HG03378 (cell line): ENCODE data around the gene MICOS13.

Experiments used
- ATAC-seq: cut with Tn5 transposase; IDR thresholded peaks from one replicate; pipeline ENCODE4 v1.9.1; 2021; ENCODE audit warnings: mild to moderate bottlenecking, moderate library complexity; ENCODE audit not compliant: unreplicated experiment

Gene MICOS13

DNA sequence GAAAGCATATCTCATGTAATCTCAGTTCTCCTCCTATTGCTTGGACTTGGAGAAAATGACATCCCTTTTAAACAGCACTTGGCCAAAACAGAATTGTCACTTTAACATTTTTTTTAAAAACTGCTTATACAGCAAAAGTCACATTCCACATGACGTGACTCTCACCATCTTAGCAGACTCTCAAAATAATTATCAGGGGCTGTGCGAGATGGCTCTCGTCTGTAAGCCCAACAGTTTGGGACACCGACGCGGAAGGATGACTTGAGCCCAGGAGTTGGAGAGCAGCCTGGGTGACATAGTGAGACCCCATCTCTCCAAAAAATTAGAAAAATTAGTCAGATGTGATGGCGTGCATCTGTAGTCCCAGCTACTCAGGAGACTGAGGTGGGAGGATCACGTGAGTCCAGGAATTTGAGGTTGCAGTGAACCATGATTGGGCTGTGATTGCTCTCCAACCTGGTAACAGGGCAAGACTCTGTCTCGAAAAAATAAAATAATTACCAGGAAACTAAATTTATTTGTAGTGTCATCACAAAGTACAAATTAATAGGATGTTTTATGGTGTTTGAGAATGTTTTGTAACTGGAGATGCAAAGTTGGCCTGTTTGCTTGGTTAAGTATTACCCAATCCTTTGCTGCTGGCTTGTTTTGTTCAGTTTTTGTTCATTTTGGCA is 48.6 kb downstream of the MICOS13 start:
- no peak for ATAC-seq

GRCh38 chr19:5628919-5629481 is 51.3 kb downstream of the MICOS13 start:
- no peak for ATAC-seq

DNA sequence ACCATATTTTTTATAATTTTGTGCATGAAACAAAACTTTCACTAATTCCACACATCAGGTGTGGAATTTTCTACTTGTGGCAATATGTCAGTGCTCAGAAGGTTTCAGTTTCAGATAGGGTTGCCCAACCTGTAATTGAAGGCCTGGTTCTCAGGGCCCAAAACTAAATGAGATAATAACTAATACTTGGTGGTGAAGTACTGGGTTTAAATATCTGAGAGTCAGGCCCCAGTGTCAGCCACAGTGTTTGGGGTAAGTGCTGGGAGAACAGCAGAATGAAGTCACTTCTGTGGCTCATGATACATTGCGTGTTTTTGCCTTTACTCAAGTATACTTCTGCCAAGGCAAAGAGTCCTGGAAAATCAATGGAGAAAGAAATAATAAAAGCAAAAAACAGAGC is 51.9 kb downstream of the MICOS13 start:
- ATAC-seq = no peak
